ENCODE results near the gene DGKG. TPM values are rescaled to one million over a fixed set of nuclear protein-coding genes. Genes with fewer than 3 reads are reported as not detected.

Gene DGKG
- under 0.01 and 0.24 TPM in 2 replicates for total RNA-seq

DNA sequence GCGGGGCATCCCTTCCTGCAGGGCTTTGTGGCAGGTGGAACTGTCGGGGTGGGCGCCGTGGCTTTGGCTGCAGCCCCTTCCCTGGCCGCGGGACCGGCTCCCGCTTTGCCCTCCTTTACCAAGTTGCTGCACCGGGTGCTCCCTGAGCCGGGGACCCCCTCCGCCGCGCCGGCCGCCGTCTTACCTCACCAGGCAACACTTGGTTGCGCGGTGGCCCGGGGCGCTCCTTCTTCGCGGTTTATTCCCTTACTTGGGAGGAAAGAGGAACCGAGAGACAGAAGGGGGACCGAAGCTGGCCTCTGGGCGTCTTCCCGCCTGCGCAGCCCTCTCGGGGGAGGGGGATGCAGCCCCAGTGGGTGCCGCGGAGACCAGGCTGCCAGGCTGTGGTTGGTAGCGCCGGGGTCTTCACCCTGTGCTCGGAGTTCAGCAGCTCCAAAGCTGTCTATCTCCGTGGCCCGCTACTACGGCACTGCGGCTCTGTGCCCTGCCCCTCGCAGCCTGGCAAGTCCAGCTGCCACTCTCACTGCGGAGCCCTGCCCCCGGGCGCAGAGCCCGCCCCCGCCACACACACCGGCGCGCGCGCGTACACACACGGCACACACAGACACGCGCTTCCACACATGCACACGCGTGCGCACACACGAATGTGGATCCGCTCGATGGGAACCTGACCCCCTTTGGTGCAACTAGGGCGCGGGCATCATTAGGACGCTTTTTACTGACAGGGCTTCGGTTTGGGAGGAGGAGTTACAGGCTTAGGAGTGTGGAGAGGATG lies at the start of gene DGKG:
Gene DGKG, minus strand, starts transcription at position 473 of the 775 bp plus-strand sequence. CDS start 41,775 bp downstream, outside the sequence.

DNA sequence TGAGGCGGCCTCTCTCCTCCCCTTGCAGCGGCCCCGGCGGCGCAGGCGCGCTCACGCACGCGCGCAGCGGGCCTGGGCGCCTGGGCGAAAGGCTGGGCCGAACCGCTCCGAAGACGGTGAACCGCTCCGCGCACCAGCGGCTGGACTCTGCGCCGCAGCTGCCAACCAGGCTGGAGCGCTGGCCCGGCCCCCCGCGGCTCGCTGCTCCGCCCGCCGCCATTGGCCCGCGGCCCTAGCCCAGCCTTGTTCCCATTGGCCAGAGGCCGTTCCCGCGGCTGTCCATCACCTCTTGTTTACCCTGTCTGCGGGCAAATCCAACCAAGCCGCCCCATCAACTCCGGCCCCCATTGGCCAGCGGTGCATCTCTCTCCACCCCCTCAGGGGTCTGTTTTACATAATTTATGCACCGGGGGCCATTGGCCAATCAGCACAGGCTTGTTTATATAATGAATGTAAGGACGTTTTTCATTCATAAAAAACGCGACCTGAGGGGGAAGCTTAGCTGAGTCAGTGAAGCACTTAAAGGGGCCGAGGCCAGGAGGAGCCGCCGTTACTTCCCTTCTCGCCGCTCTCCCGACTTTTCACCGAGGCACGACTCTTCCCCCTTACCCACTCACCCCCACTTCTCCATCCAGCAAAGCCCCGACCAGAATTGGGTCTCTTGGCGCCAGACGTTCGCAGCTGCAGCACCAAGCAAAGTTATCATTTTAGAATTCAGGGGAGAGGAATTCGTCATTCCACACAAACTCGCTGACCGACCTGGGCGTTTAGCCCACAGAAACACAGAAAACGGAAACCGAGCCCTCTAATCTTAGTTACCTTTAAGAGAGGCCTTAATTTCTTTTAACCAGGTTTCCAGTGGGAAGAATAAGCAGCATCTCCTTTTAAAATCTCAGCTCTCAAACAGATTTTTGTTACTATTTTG lies 252.8 kb downstream of the DGKG start, which contains the start of gene ETV5:
Gene ETV5, minus strand, starts transcription at position 149 of the 925 bp plus-strand sequence. CDS start 3,221 bp downstream, outside the sequence.

Other genes with a start within 250 kb of the DGKG start
- gene CRYGS, start 182.1 kb upstream of the DGKG start, total RNA-seq = 0.65 and 0.85 TPM in 2 replicates
- 15.7 and 22.6 TPM in 2 replicates for gene TBCCD1, start 205.1 kb upstream of the DGKG start, total RNA-seq
- 31.6 and 32.9 TPM in 2 replicates for gene DNAJB11, start 208.5 kb upstream of the DGKG start, total RNA-seq

Data from hair follicle dermal papilla cell (primary cell).